K562 (cell line): ENCODE results near the gene DRAXIN. TPM values are rescaled to one million over a fixed set of nuclear protein-coding genes. Genes with fewer than 3 reads are reported as not detected.
A peak's percentile ranks its signal among the peaks of the same experiment; 100 is the strongest.

Experiments used
- CBFB ChIP-seq: sonication (generic); formaldehyde crosslinking; IDR thresholded peaks from 2 replicates; pipeline ENCODE4 v1.4.0; 2020; ENCODE audit warnings: mild to moderate bottlenecking, missing genetic modification reagents
- CTBP1 ChIP-seq: fragments of 450-650 bp; IDR thresholded peaks from 2 replicates; pipeline ENCODE4 v1.6.1; 2016; ENCODE audit warnings: borderline replicate concordance
- ERF ChIP-seq: fragments of 450-650 bp; formaldehyde crosslinking; IDR thresholded peaks from 2 replicates; pipeline ENCODE4 v1.4.0; 2020; ENCODE audit warnings: mild to moderate bottlenecking, mixed read lengths
- ETS2 ChIP-seq: IDR thresholded peaks from 2 replicates; pipeline ENCODE4 v1.6.1; 2016; ENCODE audit warnings: borderline replicate concordance, missing genetic modification characterization, mild to moderate bottlenecking, moderate library complexity, missing compliant biosample characterization; ENCODE audit not compliant: poor library complexity, severe bottlenecking
- MGA ChIP-seq: fragments of 450-650 bp; IDR thresholded peaks from 2 replicates; pipeline ENCODE4 v1.6.1; 2016; ENCODE audit warnings: mild to moderate bottlenecking, moderate library complexity
- NFIC ChIP-seq: fragments of 450-650 bp; IDR thresholded peaks from 2 replicates; pipeline ENCODE4 v1.6.1; 2017; ENCODE audit warnings: mild to moderate bottlenecking, inconsistent platforms
- NR1H2 ChIP-seq: sonication (generic); formaldehyde crosslinking; IDR thresholded peaks from 2 replicates; pipeline ENCODE4 v1.4.0; 2020; ENCODE audit warnings: mild to moderate bottlenecking, missing genetic modification reagents
- PTTG1 ChIP-seq: fragments of 450-650 bp; IDR thresholded peaks from 2 replicates; pipeline ENCODE4 v1.6.1; 2016; ENCODE audit warnings: low read depth, mild to moderate bottlenecking, missing genetic modification characterization, missing compliant biosample characterization
- SRSF7 ChIP-seq: fragments of 200-400 bp; formaldehyde crosslinking; optimal IDR thresholded peaks from 2 replicates; pipeline ENCODE3; 2017; ENCODE audit warnings: mild to moderate bottlenecking, low read depth, low read length
- STAT5B ChIP-seq: fragments of 250-450 bp; sonication (Bioruptor Pico); IDR thresholded peaks from 2 replicates; pipeline ENCODE4 v1.8.0; 2021; ENCODE audit warnings: mild to moderate bottlenecking, inconsistent platforms
- TFE3 ChIP-seq: fragments of 450-650 bp; formaldehyde crosslinking; IDR thresholded peaks from 2 replicates; pipeline ENCODE4 v1.4.0; 2020; ENCODE audit warnings: mild to moderate bottlenecking, mixed read lengths
- ZNF347 ChIP-seq: fragments of 450-650 bp; formaldehyde crosslinking; IDR thresholded peaks from 2 replicates; pipeline ENCODE4 v1.4.0; 2020; ENCODE audit warnings: low read depth, mild to moderate bottlenecking, moderate library complexity
- ZNF778 ChIP-seq: fragments of 450-650 bp; formaldehyde crosslinking; IDR thresholded peaks from 2 replicates; pipeline ENCODE4 v1.4.0; 2020; ENCODE audit warnings: mild to moderate bottlenecking, moderate library complexity
- polyA plus RNA-seq, 8 experiments: library from polyadenylated mRNA; depleted of rRNA in 4 of 8; stranded (reverse) in 5 of 8; unstranded in 3 of 8; fragments of >200 nt; fragmentation: Nextera tagmentation in 2 of 8; fragmentation: Illumina TruSeq in 1 of 8; extraction: Ambion mirVana in 2 of 8; extraction: Trizol in 1 of 8; gene quantifications; 2 replicates each; pipeline versions ENCODE4 v1.2.1 to v1.2.3, GENCODE V29; 2011 to 2014; ENCODE audit warnings: inconsistent platforms in 1 of 8, missing spikeins in 1 of 8
- total RNA-seq, 7 experiments: library from RNA; depleted of rRNA in 6 of 7; stranded (reverse); fragments of >200 nt in 6 of 7; fragmentation: Illumina TruSeq in 2 of 7; extraction: Trizol in 2 of 7; gene quantifications; 2 replicates each; pipeline versions ENCODE4 v1.2.1 to v1.2.3, GENCODE V29; 2011 to 2021; ENCODE audit warnings: low replicate concordance in 1 of 7

DRAXIN gene
- total and polyA plus RNA-seq, 9 of the 15 experiments (the other 6 are each of a cell fraction or from before 2014, with no cell fraction given): 0.01 to 0.04 (median 0.01) TPM; not detected in 6

GRCh38 chr1:11735854-11736745 is 44.6 kb downstream of the DRAXIN start, which contains the start of gene AGTRAP (continued):
- TF ChIP-seq MGA: peak; percentile 66
- no peak for TF ChIP-seq ZNF347 (CRISPR knock-in tag)
- TF ChIP-seq ZNF778 (CRISPR knock-in tag): no peak
- peak; percentile 87 for TF ChIP-seq ERF
- no peak for TF ChIP-seq ETS2
- TF ChIP-seq CTBP1: peak; percentile 75; the same call in 1 of the 2 replicates
- no peak for TF ChIP-seq PTTG1
- peak; percentile 100 for TF ChIP-seq TFE3 (CRISPR knock-in tag)
- no peak for TF ChIP-seq SRSF7
- no peak for TF ChIP-seq NR1H2 (CRISPR knock-in tag)
- TF ChIP-seq CBFB: no peak
- TF ChIP-seq STAT5B (CRISPR knock-in tag): no peak
- TF ChIP-seq NFIC: peak; percentile 36; the same call in 1 of the 2 replicates
